ENCODE results near the gene GSG1L.

DNA sequence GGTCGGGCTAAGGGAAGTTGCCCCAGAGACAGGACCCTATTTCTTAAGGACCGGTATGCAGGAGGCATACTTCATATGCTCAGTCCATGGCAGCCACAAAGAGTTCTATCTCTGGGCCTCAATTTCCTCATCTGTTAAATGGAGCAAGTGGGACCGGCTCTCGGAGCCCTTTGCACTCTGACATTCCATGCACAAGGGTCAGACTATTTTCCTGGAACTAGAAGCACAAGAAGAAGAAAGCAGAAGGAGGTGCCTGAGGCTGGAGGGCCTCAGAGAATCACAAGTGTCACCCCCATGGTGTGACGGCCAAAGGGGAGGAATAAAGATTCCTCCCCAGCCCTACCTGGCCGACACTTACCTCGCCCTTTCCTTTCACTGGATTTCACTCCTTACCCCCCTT lies 115.8 kb downstream of the GSG1L start:
- TF ChIP-seq CTCF (optimal IDR thresholded peaks at IDR 0.05 in 1 of 3, IDR thresholded peaks at IDR 0.05 in 1 of 3, conservative IDR thresholded peaks at IDR 0.05 in 1 of 3; ENCODE audit: extremely low read depth in 1 of 3, insufficient read depth in 2 of 3, low read length in 3 of 3), result no peak
- TF ChIP-seq EZH2 (IDR thresholded peaks at IDR 0.05; ENCODE audit: low read length), result no peak

Data from keratinocyte (primary cell).